Epidermal melanocyte (primary cell): ENCODE results near the gene ZNF280B.
A peak's percentile ranks its signal among the peaks of the same experiment; 100 is the strongest.
"Not testable (repeated sequence)": the region's sequence is repeated elsewhere in the genome, so short reads cannot be mapped to it uniquely, and the experiment has no call there.

Source experiments
- DNase-seq: peaks from one replicate; pipeline ENCODE4 v3.0.0; 2011; ENCODE audit warnings: low spot score; ENCODE audit not compliant: insufficient read length

ZNF280B gene

DNA sequence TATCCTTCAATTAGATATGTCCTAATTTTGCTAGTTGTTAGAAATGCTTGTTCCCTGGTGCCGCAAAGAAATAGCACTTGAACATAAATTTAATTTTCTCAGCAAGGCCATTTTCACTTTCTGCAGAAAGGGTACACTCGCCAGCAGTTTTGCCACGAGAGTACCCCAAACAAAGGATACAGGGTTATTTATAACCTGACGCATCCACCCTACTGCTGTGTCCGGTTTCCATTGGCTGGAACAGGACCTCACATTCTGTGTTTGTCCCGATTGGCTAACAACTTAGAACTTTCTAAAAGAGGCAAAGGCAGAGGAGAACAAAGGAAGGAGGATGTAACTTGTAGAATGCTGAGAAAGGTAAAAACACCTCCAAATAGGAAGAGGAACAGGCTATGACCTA, 1.4 kb upstream of the ZNF280B start:
- not testable (repeated sequence) for DNase-seq

DNA sequence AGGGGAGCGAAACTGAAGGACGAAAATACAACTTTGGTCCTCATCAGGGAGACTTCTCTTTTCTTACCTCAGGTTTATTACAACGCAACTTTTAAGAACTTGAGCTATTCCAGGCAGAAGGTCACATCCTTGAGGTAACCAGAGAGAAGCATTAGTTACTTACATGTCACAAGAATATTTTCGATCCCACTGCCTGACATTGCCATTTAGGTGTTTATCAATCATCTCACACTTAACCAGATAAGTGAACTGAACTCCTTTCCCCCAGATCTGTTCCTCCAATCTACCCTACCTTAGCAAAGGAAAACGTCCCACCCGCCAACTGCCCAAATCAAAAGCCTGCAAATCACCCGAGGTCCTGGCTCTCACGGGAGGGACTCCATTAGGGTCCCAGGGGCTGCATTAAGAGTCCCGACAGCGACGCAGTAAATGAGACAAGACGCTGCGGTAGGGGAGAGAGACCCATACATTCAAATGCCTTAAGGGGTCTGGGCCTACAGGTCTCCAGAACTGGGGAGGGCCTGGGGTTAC, 734 bp downstream of the ZNF280B start:
- no peak for DNase-seq

DNA sequence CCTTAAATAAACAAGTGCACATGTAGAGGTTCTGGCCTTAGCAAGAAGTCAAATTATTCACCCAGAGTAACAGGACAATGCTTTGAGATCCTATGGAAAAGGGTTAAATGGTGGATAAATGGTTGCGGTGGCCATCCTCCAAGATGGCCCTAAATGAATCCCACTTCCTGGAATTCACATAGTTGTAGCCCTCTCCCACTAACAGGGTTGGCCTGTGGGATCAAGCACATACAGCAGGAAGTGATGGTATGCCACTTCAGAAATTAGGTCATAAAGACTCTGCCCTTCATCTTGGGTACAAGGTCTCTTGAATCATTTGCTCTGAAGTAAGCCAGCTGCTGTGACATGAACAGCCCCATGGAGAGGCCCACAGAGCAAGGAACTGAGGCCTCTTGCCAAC, 1.8 kb downstream of the ZNF280B start:
- DNase-seq = no peak

DNA sequence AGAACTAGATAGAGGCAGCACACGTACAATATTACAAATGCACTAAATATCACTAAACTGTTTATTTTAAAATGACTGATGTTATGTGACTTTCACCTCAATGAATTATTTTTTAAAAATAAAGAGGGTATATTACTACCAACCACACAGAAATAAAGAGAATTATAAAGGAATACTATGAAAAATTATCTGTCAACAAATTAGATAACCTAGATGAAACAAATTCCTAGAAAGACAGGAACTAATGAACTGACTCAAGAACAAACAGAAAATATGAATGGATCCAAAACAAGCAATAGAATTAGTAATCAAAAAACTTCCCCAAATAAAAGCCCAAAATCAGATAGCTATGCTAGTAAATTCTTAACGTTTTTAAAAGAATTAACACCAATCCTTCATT, 10.3 kb downstream of the ZNF280B start:
- DNase-seq = no peak

DNA sequence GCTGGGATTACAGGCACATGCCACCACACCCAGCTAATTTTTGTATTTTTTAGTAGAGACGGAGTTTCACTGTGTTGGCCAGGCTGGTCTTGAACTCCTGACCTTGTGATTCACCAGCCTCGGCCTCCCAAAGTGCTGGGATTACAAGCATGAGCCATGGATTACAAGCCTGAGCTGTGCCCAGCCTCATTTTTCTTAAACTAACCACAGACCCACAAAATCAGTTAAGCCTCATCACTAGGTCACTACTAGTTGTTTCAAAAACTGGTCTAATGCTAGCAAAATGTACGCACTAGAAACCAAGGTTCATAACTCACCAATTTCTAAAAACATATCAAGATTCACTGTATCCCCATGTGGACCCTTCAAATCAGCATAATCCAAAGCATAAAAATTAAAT, 17.0 kb downstream of the ZNF280B start:
- not testable (repeated sequence) for DNase-seq

DNA sequence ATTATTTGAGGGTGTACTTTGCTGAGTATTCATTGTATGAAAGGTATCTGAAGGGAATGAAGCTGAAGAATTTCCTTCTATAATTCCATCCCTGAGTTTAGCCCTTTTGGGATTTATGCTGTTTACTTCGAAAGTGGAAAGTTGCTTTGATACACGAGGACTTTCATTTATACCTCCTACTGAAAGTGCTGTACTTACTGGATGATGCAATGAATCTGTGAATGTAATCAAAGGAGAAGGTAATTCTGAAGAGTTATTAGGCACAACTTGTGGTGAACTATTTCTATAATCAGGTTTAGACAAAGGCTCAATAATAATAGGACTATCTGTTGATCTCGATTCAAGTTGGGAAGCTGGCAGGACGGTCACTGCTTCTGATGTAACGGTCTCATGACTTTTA, 19.8 kb downstream of the ZNF280B start:
- no peak for DNase-seq

DNA sequence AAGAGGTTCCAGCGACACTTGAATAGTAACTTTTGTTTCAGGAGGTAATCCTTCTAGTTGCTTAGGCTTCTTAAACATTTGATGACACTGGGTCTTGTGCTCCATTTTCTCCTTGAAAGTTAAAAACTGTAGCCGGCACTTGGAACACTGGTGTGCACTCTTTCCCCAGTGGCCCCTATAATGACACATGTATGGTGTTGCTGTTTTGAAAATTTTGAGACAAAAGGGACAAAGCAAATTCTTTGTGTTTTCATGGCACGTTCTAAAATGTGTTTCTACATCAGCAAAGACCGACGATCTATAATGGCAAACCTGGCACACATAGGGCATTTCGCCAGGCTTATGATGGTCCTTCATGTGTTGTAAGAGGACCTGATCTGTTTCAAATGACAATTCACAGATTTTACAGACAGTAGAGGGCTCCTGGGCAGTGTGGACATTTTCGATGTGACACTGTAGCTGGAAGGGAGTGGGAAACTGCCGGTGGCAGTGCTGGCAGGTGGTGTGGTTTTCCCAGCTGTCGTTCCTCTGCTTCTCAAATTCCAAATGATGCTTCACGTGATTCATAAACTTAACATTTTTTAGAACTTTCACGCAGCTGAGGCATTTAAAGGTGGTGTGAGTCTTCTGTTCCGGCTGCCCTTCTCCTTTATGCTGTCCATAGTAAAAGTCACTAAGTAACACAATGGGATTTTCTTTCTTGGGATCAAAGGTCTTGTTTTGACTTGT, 20.5 kb downstream of the ZNF280B start:
- DNase-seq = no peak

DNA sequence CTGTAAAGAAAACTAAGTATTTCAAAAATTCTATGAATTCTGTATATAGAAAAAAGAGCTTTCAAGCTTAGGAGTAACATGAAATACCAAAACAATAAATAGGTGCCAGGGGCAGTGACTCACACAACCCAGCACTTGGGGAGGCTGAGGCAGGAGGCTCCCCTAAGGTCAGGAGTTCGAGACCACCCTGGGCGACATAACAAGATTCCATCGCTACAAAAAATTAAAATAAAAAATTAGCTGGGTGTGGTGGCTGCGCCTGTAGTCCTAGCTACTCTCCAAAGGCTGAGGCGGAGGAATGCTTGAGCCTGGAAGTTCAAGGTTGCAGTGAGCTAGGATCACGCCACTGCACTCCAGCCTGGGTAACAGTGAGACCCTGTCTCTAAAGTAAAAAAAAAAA, 21.5 kb downstream of the ZNF280B start:
- DNase-seq = no peak

DNA sequence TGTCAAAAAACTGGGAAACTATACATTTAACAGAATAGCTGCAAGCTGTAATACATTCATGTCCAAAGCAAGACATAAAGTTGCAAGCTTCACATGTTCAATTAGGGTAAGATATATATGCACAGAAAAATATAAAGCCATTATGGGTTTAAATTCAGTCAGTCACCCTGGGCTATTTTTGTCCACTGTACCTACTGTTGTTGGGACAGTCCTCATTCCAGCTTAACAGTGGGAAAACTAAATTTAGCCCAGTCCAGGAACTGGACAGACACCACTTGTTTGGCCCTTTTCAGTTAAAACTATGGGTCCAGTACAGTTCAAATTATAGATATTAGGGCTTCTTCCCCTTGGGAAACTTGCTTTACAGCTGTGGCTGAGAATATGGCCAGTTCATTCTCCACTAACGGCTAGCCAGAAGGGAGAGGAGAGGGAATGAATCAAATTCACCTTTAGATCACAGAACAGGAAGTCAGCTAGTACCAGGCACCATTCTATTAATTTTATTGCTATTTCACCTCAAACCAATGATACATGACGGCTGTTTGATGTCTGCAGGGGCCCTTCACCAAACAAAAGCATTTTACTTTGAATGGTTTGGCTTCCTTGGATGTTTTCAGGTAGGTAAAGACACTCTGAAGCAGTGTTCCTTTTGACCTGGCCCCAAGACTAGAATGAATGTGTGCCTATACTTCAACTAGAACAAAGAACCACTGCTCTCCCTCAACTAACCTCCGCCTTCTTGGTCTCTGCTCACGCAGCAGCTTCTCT, 22.2 kb downstream of the ZNF280B start:
- DNase-seq = no peak

DNA sequence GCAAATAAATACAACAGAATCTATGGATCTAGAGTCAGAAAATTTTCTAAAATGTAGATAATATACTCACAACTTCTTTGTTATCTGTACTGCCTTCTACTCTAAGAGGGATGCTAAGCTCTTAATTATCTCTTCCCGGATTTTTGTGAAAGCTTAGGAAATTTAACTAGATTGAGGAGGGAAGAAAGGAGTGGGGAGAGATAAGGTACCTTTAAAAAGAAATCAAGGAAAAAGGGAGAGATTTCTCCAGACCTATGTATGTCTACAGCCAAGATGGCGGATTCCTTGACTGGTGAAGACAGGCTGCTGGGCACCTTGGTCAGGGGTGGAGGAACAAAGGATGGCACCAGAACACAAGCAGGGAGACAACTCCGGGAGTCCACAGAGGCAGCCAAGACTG, 23.0 kb downstream of the ZNF280B start:
- DNase-seq = no peak

DNA sequence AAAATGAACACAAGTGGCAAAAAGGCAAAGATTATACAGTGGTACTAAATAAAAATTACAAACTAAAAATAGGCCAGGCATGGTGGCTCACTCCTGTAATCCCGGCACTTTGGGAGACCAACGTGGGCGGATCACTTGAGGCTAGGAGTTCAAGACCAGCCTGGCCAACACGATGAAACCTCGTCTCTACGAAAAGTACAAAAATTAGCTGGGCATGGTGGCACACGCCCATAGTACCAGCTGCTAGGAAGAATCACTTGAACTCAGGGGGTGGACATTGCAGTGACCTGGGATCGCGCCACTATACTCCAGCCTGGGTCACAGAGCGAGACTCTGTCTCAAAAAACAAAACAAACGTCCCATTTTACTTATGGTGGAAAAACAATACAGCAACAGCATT, 24.5 kb downstream of the ZNF280B start:
- DNase-seq = no peak

DNA sequence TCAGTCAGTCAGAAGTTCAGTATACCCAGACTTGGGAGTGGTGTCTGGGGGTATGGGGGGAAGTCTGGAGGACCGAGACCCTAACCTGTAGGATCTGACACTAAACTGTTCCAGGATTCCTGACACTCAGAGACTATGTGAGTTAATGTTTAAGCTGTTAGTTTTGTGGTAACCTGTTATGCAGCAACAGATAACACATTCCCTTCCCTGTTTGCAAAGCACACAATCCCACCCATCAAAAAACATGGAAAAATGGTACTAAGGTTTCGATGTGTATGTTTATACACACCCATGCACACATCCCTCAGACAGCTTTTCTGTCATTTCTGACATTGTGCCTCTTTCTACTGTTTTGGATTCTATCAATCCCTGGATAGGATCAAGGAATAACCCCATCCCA, 27.6 kb downstream of the ZNF280B start:
- no peak for DNase-seq

DNA sequence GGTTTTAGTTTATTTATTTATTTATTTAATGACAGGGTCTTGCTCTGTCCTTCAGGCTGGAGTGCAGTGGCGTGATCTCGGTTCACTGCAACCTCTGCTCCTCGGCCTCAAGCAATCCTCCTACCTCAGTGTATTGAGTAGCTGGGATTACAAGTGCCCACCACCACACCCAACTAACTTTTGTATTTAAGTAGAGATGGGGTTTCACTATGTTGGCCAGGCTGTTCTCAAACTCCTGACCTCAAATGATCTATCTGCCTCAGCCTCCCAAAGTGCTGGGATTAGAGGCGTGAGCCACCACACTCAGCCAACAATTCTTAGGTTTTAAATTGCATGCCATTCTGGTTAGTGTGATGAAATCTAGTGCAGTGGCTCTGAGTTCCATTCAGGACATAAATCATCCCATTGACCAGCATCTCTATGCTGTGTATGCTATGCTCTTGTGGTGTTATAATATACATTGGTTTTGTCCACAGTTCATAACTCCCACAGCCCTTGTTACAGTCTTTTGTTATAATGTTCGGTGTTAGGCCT, 28.5 kb downstream of the ZNF280B start:
- no peak for DNase-seq

DNA sequence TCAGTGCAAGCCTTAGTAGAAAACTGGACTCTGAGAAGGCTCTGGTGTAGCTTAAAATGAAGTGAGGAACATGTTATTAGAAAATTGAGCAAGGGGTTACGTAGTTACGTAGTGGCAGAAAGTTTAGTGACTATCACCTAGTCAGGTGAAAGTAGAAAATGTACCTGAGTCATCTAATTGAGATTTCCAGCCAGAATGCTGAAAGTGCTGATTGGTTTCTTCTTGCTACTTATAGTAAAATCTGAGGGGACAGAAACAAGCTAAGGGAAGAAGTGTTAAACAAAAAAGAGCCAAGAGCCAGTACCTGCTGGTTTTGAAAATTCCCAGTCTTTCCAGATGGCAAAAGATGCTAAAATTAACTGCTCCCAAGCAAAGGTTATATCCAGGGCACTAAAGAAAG, 29.4 kb downstream of the ZNF280B start:
- no peak for DNase-seq

DNA sequence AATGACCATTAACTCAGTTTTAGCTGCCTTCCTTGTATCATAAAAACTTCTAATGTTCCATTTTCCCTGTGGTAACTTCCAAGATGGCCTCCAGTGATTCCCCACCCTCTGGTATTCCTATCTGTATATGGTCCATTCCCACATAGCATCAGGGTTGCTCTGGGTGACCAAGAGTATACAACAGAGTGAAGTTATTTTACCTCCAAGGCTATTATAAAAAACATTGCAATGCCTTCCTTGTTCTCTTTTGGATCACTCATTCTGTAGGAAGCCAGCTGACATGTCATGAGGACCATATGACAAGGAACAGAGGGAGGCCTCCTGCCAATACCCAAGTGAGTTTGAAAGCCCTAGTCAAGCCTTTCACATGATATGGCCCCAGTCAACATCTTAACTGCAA, 30.1 kb downstream of the ZNF280B start:
- peak; percentile 75 for DNase-seq

DNA sequence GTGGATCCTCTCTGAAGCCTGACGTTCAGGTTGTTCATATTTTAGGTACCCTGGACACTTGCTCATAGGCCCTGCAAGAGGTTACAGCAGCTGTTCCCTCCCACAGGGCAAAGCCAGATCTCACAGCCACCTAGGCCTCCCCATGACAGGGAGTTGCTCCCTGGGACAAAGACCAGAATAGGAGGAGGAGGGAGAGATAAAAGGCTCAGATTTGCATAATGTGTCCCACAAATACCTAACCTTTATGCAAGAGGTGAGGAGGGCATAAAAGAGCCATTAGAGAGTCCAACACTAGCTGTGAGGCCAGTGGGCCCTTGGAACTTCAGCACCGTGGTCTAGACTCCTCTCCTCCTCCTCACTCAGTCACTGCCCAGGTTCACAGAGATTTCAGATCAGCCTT, 33.8 kb downstream of the ZNF280B start:
- DNase-seq = no peak

DNA sequence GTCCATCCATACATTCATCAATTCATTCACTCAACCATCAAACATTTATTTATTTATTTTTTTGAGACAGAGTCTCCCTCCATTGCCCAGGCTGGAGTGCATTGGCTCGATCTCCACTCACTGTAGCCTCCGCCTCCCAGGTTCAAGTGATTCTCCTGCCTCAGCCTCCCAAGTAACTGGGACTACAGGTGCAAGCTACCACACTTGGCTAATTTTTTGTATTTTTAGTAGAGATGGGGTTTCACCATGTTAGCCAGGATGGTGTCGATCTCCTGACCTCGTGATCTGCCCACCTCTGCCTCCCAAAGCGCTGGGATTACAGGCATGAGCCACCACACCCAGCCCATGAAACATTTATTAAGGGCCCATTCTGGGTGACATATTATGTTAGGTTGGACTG, 37.4 kb downstream of the ZNF280B start:
- DNase-seq = not testable (repeated sequence)

DNA sequence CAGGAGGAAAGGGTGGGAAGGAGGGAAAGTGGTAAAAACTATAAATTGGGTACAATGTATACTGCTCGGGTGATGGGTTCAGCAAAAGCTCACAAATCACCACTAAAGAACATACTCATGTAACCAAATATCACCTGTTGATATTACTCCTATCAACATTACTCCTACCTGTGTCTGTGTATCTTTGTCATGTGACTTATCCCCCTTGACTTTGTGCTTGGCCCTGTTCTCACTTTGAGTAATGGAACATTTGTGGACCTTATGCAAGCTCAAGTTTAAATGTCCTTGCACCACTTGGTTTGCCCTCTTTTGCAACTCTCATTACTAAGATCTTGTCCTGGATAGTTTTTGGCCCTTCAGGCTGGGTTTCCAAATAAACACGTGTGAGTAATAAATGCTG, 39.0 kb downstream of the ZNF280B start:
- DNase-seq = no peak

DNA sequence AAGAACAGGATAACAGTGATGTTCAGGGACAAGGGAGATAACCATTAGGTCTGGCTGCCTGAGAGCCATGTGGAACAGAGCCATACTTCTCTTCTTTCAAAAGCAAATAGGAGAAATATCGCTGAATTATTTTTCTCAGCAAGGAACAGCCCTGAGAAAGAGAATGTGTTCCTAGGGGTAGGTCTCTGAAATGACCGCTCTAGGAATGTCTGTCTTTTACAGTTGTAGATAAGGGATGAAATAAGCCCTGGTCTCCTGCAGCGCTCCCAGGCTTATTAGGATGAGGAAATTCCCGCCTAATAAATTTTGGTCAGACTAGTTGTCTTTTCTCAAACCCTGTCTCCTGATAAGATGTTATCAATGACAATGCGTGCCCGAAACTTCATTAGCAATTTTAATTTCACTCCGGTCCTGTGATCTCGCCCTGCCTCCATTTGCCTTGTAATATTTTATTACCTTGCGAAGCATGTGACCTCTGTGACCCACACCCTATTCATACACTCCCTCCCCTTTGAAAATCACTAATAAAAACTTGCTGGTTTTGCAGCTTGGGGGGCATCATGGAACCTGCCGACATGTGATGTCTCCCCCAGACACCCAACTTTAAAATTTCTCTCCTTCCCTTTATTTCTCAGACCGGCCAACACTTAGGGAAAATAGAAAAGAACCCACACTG, 39.6 kb downstream of the ZNF280B start:
- DNase-seq = not testable (repeated sequence)

DNA sequence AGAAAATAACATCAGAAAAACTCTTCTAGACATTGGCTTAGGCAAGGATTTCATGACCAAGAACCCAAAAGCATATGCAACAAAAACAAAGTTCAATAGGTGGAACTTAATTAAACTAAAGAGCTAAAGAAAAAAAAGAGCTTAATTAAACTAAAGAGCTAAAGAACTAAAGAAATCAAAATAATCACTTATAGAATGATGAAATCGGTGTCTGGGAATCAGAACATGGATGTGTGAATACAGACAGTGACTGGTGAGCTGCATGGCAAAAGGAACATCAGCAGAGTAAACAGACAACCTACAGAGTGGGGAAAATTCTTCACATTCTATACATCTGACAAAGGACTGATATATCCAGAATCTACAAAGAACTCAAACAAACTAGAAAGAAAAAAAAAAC, 41.4 kb downstream of the ZNF280B start:
- no peak for DNase-seq

DNA sequence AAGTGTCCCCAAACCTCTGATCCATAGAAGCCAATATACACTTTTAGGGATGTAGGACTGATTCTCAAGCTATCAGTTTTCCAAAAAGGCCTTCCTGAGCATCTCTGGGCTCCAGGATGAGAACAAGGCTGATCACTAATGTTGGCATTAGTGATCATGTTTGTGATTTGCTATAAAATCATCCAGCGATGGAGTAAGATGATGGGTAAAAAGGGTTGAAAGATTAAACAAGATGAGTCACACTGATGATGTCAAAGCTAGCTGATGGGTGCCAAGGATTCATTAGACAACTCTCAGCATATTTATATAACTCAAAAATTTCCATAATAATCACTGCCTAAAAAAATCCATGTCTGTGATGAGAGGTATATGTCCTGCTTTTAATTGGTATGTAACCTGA, 42.8 kb downstream of the ZNF280B start:
- no peak for DNase-seq

DNA sequence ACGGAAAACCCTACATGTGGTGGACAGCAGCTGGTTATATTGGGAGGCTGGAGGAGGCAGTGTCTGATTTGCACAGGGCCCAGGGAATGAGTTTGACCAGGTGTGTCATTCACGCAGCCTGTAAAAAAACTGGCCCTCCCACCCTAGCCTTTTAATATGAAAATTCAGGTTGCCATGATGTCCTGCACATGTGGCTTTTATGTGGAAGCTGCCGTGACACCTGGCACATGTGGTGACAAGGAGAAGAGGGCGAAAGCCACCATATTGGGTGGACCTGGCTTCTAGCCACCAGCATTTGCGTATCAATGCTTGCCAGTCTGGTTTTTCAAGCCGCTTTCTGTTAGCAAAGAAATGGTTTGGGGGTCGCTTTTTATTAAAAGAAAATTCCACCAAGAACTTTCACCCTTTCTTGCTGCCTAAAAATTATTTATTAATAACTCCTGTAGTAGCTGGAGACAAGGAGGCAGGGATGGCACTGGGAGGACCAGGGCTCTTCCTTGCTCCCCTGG, 43.4 kb downstream of the ZNF280B start:
- DNase-seq = no peak
